ENCODE measurements around the gene TMEM186.
"Not testable (repeated sequence)": the region's sequence is repeated elsewhere in the genome, so short reads cannot be mapped to it uniquely, and the experiment has no call there.

- TF ChIP-seq CTCF (conservative IDR thresholded peaks at IDR 0.05; ENCODE audit: low read depth in 2 of 2); POLR2AphosphoS5 (IDR thresholded peaks at IDR 0.05; ENCODE audit: low read depth); EZH2phosphoT487 (IDR thresholded peaks at IDR 0.05; ENCODE audit: unreplicated experiment); ZNF114 (CRISPR knock-in tag; IDR thresholded peaks at IDR 0.05); EZH2 (IDR thresholded peaks at IDR 0.05; ENCODE audit: low read depth, unreplicated experiment); STAT1 (IDR thresholded peaks at IDR 0.05; ENCODE audit: unreplicated experiment); CREB1 (CRISPR knock-in tag; IDR thresholded peaks at IDR 0.05; ENCODE audit: low read depth); NANOG (IDR thresholded peaks at IDR 0.05; ENCODE audit: borderline replicate concordance); ZNF331 (CRISPR knock-in tag; IDR thresholded peaks at IDR 0.05; ENCODE audit: low read depth): not testable (repeated sequence)
- TF ChIP-seq, protein P1, sequence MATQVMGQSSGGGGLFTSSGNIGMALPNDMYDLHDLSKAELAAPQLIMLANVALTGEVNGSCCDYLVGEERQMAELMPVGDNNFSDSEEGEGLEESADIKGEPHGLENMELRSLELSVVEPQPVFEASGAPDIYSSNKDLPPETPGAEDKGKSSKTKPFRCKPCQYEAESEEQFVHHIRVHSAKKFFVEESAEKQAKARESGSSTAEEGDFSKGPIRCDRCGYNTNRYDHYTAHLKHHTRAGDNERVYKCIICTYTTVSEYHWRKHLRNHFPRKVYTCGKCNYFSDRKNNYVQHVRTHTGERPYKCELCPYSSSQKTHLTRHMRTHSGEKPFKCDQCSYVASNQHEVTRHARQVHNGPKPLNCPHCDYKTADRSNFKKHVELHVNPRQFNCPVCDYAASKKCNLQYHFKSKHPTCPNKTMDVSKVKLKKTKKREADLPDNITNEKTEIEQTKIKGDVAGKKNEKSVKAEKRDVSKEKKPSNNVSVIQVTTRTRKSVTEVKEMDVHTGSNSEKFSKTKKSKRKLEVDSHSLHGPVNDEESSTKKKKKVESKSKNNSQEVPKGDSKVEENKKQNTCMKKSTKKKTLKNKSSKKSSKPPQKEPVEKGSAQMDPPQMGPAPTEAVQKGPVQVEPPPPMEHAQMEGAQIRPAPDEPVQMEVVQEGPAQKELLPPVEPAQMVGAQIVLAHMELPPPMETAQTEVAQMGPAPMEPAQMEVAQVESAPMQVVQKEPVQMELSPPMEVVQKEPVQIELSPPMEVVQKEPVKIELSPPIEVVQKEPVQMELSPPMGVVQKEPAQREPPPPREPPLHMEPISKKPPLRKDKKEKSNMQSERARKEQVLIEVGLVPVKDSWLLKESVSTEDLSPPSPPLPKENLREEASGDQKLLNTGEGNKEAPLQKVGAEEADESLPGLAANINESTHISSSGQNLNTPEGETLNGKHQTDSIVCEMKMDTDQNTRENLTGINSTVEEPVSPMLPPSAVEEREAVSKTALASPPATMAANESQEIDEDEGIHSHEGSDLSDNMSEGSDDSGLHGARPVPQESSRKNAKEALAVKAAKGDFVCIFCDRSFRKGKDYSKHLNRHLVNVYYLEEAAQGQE (IDR thresholded peaks at IDR 0.05; ENCODE audit: unreplicated experiment) = not testable (repeated sequence)
- TF ChIP-seq, protein P2, sequence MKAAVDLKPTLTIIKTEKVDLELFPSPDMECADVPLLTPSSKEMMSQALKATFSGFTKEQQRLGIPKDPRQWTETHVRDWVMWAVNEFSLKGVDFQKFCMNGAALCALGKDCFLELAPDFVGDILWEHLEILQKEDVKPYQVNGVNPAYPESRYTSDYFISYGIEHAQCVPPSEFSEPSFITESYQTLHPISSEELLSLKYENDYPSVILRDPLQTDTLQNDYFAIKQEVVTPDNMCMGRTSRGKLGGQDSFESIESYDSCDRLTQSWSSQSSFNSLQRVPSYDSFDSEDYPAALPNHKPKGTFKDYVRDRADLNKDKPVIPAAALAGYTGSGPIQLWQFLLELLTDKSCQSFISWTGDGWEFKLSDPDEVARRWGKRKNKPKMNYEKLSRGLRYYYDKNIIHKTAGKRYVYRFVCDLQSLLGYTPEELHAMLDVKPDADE (IDR thresholded peaks at IDR 0.05) = not testable (repeated sequence)
Observed at GRCh38 chr16:8748944-8749343, 48.5 kb downstream of the TMEM186 start.

Measured in GM23338 (cell line).